ENCODE measurements around the gene MAML3.

DNA sequence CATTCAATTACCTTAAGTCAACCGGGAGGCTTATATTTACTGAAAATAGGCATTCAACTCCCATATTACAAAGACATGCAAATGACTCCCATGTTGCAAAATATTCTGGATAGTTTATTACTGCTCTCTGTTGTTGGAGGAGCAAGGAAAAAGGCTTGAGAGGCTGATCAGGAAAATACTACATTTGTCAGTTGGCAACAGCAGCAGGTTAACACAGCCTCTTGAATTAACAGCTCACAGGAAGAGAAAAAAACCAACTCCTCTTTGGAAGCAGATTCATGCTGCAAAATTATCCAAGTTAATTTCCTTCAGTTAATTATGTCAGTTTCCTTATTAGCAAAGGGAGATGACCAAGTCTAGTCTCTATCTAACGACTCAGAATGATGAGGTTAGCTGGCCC, 238.9 kb downstream of the MAML3 start:
- no peak for TF ChIP-seq EZH2 (IDR thresholded peaks at IDR 0.05; ENCODE audit: borderline replicate concordance, low read length)
- TF ChIP-seq, protein P1, sequence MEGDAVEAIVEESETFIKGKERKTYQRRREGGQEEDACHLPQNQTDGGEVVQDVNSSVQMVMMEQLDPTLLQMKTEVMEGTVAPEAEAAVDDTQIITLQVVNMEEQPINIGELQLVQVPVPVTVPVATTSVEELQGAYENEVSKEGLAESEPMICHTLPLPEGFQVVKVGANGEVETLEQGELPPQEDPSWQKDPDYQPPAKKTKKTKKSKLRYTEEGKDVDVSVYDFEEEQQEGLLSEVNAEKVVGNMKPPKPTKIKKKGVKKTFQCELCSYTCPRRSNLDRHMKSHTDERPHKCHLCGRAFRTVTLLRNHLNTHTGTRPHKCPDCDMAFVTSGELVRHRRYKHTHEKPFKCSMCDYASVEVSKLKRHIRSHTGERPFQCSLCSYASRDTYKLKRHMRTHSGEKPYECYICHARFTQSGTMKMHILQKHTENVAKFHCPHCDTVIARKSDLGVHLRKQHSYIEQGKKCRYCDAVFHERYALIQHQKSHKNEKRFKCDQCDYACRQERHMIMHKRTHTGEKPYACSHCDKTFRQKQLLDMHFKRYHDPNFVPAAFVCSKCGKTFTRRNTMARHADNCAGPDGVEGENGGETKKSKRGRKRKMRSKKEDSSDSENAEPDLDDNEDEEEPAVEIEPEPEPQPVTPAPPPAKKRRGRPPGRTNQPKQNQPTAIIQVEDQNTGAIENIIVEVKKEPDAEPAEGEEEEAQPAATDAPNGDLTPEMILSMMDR (IDR thresholded peaks at IDR 0.05; ENCODE audit: low read length) = no peak
